Ovary (tissue), 9 donors: ENCODE measurements around the gene PLPP2. TPM values are rescaled to one million over a fixed set of nuclear protein-coding genes. Genes with fewer than 3 reads are reported as not detected.

Experiments used
- DNase-seq, 5 donors: peaks; one replicate each; pipeline ENCODE4 v3.0.0-alpha.2; 2019 to 2020
- H3K27ac ChIP-seq, 2 donors: fragments of 200-600 bp; one replicate each; pipeline versions ENCODE4 v1.5.1 to v1.8.0; 2019 to 2022
- H3K27me3 ChIP-seq: fragments of 200-600 bp; one replicate; pipeline ENCODE4 v1.8.0; 2022
- H3K36me3 ChIP-seq: fragments of 200-600 bp; sonication (generic); one replicate; pipeline ENCODE4 v1.5.1; 2019
- H3K4me1 ChIP-seq: one replicate; pipeline ENCODE4 v1.8.1; 2013; ENCODE audit warnings: mild to moderate bottlenecking, moderate library complexity; ENCODE audit not compliant: insufficient read depth
- H3K4me3 ChIP-seq: fragments of 200-600 bp; sonication (generic); one replicate; pipeline ENCODE4 v1.5.1; 2017
- H3K9me3 ChIP-seq, 2 donors: fragments of 200-600 bp in 1 of 2; sonication (generic) in 1 of 2; one replicate each; pipeline versions ENCODE4 v1.5.1 to v1.8.1; 2013 to 2019; ENCODE audit warnings: mild to moderate bottlenecking in 1 of 2, moderate library complexity in 1 of 2
- CTCF ChIP-seq, 3 donors: fragments of 450-650 bp in 2 of 3; fragments of 200-600 bp in 1 of 3; IDR thresholded peaks; one replicate each; pipeline versions ENCODE4 v1.5.1 to v1.8.0; 2016 to 2022; ENCODE audit warnings: antibody characterized with exemption in 3 of 3, mild to moderate bottlenecking in 1 of 3
- EP300 ChIP-seq: sonication (generic); formaldehyde crosslinking; IDR thresholded peaks from one replicate; pipeline ENCODE4 v1.6.1; 2017; ENCODE audit warnings: antibody characterized with exemption
- POLR2A ChIP-seq: fragments of 450-650 bp; IDR thresholded peaks from one replicate; pipeline ENCODE4 v1.6.1; 2017; ENCODE audit warnings: antibody characterized with exemption, mild to moderate bottlenecking, moderate library complexity
- WGBS, 3 donors: extraction: QIAGEN DNeasy Blood & Tissue Kit in 1 of 3; methylation state at CpG; one replicate each; pipeline versions ENCODE4 v1.1.5 to v1.1.7; 2013 to 2017; 5-methylcytosine and 5-hydroxymethylcytosine counted together
- intact Hi-C, 4 donors: fragments of 100-400 bp; cut with DNase I; formaldehyde crosslinking; loops; one replicate each; pipeline versions ENCODE4 v1.11.0 to v1.15.1; 2022 to 2023
- polyA plus RNA-seq, 2 donors: library from polyadenylated mRNA; stranded (reverse); fragments of 200-250 nt in 1 of 2; fragments of 350-450 nt in 1 of 2; fragmentation: Illumina TruSeq in 1 of 2; extraction: RNeasy Lipid Tissue Mini Kit (QIAGEN cat#74804) in 1 of 2; gene quantifications; one replicate each; pipeline ENCODE4 v1.2.3, GENCODE V29; 2013 to 2014
- total RNA-seq, 7 donors: library from RNA; depleted of rRNA in 2 of 7; stranded (reverse); fragments of >200 nt in 2 of 7; fragmentation: NEBNext Ultra II Directional in 3 of 7; extraction: Animal tissue kit (Norgen Biotek cat#: 25700) in 3 of 7; gene quantifications; one replicate each; pipeline versions ENCODE4 v1.1.0 to v1.2.4, GENCODE V29; 2016 to 2023
- donor health status: DM: no; HTN: no; CAD: no; lungs with moderate emphysema.
- donor health status: DM: no; HTN: no; CAD: no.
- donor health status: Bipolar disorder and iron deficiency.
- donor health status: DM: yes; HTN: yes; CAD: no.
- donor health status: DM: no; HTN: no; CAD: no.
- donor health status: DM: yes; HTN: yes; CAD: no.

PLPP2 gene
- total and polyA plus RNA-seq, 9 donors = 0.68 to 75.0 (median 5.9) TPM

DNA sequence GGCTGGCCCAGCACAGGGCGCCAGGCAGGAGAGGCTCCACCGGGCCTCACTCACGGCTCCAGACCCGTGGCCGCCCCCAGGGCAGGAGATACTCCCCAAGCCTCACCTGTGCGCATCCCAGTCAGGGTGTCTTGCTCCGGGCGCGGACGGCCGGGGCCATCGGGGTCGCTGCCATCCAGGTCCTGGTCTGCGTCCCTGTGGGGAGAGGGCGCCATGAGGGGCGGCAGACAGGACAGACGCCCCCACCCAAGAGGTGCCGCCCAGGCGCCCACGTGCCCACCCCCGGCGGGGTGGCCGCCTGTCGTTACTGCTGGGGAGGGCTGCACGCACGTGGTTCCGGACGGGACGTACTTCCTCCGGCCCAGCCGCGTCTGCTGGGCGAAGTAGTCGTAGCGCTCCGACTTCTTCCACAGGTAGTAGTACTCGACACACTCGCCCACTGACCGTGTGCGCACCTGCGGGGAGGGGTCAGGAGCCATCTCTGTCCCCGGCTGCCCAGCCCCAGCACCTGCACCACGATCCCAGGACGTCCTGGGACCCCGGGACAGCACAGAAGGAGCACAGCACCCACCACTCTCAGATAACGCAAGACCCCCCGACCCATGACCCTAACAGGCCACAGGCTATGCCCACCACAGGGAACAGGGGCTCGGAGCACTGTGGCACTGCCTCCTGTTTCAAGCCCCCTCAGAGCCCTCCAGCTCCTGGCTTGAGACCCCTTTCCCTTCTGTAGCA lies 17.4 kb upstream of the PLPP2 start:
- Histone ChIP-seq H3K27me3 (no peaks in the 10 kb centered on the region), H3K27ac (no peak overlapping the region), H3K36me3 (no peaks in the 10 kb centered on the region), H3K9me3 (no peaks in the 10 kb centered on the region), H3K4me3 (no peak overlapping the region), H3K4me1 (peaks cover 2% of the 10 kb centered on the region)
- WGBS, 3 donors = 92 to 93% (median 93%) methylated on average over 44 to 48 of the region's 48 CpGs
- TF ChIP-seq CTCF (IDR thresholded peaks at IDR 0.05) (no peak), EP300 (no peak), POLR2A (no peak)
- no peak for DNase-seq
- intact Hi-C loops = no loop called here

DNA sequence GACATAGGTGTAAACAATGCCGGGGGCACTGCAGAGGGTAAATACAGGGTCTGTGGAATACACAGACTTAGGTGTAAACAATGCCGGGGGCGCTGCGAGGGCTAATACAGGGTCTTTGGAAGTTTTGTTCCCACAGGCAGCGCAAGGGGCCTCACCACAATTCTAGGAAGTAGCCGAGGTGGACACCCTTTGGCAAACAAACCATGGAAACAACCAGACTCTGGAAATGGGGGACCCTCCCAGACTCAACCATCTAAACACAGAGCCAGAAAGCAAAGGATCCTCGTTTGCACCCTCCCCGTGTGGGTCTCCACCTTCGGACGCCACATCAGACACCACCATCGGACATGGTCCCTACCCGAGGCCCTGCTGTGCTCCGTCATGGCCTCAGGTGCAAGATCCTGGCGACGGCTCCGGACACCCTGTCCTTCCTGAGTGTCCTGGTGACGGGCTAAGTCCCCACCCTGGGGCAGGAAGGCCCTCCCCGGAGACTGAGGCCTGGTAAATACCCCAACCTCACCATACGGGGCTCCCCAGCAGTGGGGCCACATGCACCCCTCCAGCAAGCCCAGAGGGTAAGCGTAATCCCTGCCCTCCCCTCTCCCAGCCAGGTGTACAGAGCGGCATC lies 16.7 kb upstream of the PLPP2 start:
- WGBS, 3 donors = 87 to 93% (median 91%) methylated on average over 18 to 21 of the region's 21 CpGs
- DNase-seq = no peak

GRCh38 chr19:307111-307531 lies 15.9 kb upstream of the PLPP2 start:
- Histone ChIP-seq H3K9me3 (no peaks in the 10 kb centered on the region), H3K4me1 (peaks cover 2% of the 10 kb centered on the region), H3K36me3 (no peaks in the 10 kb centered on the region), H3K4me3 (no peak overlapping the region), H3K27me3 (no peaks in the 10 kb centered on the region), H3K27ac (no peak overlapping the region)
- TF ChIP-seq CTCF (IDR thresholded peaks at IDR 0.05) (no peak), POLR2A (no peak), EP300 (no peak)
- intact Hi-C loops = no loop called here
- no peak for DNase-seq
- 89 to 96% (median 93%) methylated on average over 26 of the region's 26 CpGs for WGBS, 3 donors

More for the DNA sequence above, 16.7 kb upstream of the PLPP2 start:
- intact Hi-C loops = no loop called here
- Histone ChIP-seq H3K4me1 (peaks cover 2% of the 10 kb centered on the region), H3K4me3 (no peak overlapping the region), H3K27ac (no peak overlapping the region), H3K9me3 (no peaks in the 10 kb centered on the region), H3K36me3 (no peaks in the 10 kb centered on the region), H3K27me3 (no peaks in the 10 kb centered on the region)
- TF ChIP-seq POLR2A (no peak), EP300 (no peak), CTCF (IDR thresholded peaks at IDR 0.05) (no peak)

DNA sequence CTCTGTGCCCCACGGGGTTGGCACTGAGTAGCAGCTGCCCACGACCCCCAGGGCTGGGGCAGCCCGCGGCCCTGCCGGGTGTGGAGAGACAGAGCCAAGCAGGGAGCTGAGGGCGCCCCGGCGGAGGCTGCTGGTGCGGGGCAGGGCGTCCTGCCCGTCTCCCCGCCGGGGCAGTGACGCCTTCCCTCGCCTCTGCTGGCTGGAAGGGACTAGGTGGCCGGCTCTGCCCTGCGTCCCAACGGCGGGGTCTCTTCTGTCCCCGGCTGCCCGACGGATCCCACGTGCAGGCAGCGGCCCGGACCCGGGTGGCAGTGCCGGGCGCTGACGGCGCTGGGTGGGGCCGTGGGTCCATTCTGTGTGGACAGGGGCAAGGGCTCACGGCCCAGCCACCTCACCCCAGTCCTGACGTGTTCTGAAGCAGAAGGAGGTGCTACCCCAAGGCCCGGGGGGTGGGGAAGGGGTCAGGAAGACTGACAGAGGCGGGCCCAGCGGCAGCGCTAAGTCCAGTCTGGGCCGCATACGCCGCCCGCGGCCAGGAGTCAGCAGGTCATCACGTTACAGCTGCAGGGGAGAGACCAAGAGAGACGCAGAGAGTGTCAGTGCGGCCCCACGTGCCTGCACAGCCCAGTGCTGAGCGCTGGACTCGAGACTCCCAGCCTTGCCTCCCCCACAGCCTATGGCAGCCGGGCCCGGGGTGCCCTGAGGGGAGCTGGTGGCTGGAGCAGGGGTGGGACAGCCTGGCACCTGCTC lies 15.1 kb upstream of the PLPP2 start:
- no peak overlapping the region for H3K4me3 ChIP-seq
- 88 to 90% (median 88%) methylated on average over 50 of the region's 50 CpGs for WGBS, 3 donors
- no peak overlapping the region for H3K27ac ChIP-seq
- H3K27me3 ChIP-seq = no peaks in the 10 kb centered on the region
- H3K4me1 ChIP-seq = peaks cover 2% of the 10 kb centered on the region
- H3K36me3 ChIP-seq = no peaks in the 10 kb centered on the region
- TF ChIP-seq EP300 (no peak), CTCF (IDR thresholded peaks at IDR 0.05) (no peak), POLR2A (no peak)
- no peaks in the 10 kb centered on the region for H3K9me3 ChIP-seq
- intact Hi-C loops = no loop called here
- DNase-seq = no peak
